Smooth muscle cell (in vitro differentiated cells): ENCODE results near the gene FGF14. TPM values are rescaled to one million over a fixed set of nuclear protein-coding genes. Genes with fewer than 3 reads are reported as not detected.

Source experiments
- DNase-seq: peaks from one replicate; lab custom pipeline; 2025; ENCODE audit not compliant: unreplicated experiment; lab: John Stamatoyannopoulos, UW
- H2AFZ ChIP-seq: fragments of 200-600 bp; sonication (generic); 2 replicates; pipeline ENCODE4 v1.6.0; 2016; ENCODE audit warnings: antibody characterized with exemption, low read depth, mild to moderate bottlenecking
- H3F3A ChIP-seq: fragments of 200-600 bp; sonication (generic); 2 replicates; pipeline ENCODE4 v1.6.0; 2017; ENCODE audit warnings: antibody characterized with exemption, low read depth
- H3K27ac ChIP-seq: fragments of 200-600 bp; sonication (generic); 2 replicates; pipeline ENCODE4 v1.5.1; 2016; ENCODE audit warnings: low read depth, mild to moderate bottlenecking
- H3K27me3 ChIP-seq: fragments of 200-600 bp; sonication (generic); 2 replicates; pipeline ENCODE4 v1.6.1; 2016; ENCODE audit warnings: low read depth, mild to moderate bottlenecking
- H3K36me3 ChIP-seq: fragments of 200-600 bp; sonication (generic); 2 replicates; pipeline ENCODE4 v1.5.1; 2016; ENCODE audit warnings: low read depth
- H3K4me1 ChIP-seq: fragments of 200-600 bp; sonication (generic); 2 replicates; pipeline ENCODE4 v1.5.1; 2016; ENCODE audit warnings: low read depth
- H3K4me2 ChIP-seq: fragments of 200-600 bp; sonication (generic); 2 replicates; pipeline ENCODE4 v1.6.0; 2016; ENCODE audit warnings: mild to moderate bottlenecking
- H3K4me3 ChIP-seq: fragments of 200-600 bp; sonication (generic); 2 replicates; pipeline ENCODE4 v1.5.1; 2016; ENCODE audit warnings: mild to moderate bottlenecking
- H3K79me2 ChIP-seq: fragments of 200-600 bp; sonication (generic); 2 replicates; pipeline ENCODE4 v1.6.0; 2016; ENCODE audit warnings: low read depth, mild to moderate bottlenecking
- H3K9ac ChIP-seq: fragments of 200-600 bp; sonication (generic); 2 replicates; pipeline ENCODE4 v1.6.0; 2016; ENCODE audit warnings: low read depth
- H3K9me3 ChIP-seq: fragments of 200-600 bp; sonication (generic); replicated peaks from 2 replicates; pipeline ENCODE4 v1.5.1; 2016; ENCODE audit warnings: low read depth
- H4K20me1 ChIP-seq: fragments of 200-600 bp; sonication (generic); 2 replicates; pipeline ENCODE4 v1.6.0; 2016; ENCODE audit warnings: low read depth
- CTCF ChIP-seq: fragments of 200-600 bp; sonication (generic); IDR thresholded peaks from 2 replicates; pipeline ENCODE4 v1.5.1; 2017; ENCODE audit warnings: borderline replicate concordance, mild to moderate bottlenecking, antibody characterized with exemption; ENCODE audit not compliant: insufficient read depth, poor library complexity, severe bottlenecking
- WGBS: methylation state at CpG from one replicate; pipeline ENCODE4 v1.1.7; 2016; ENCODE audit warnings: low lambda C conversion rate; 5-methylcytosine and 5-hydroxymethylcytosine counted together
- polyA plus RNA-seq: library from polyadenylated mRNA; unstranded; fragments of >200 nt; fragmentation: Nextera tagmentation; extraction: Ambion mirVana; gene quantifications from 2 replicates; pipeline ENCODE4 v1.2.1, GENCODE V29; 2016
- total RNA-seq: library from RNA; depleted of rRNA; stranded (reverse); fragments of >200 nt; gene quantifications from 2 replicates; pipeline ENCODE4 v1.2.3, GENCODE V29; 2014

FGF14 gene
- total and polyA plus RNA-seq, 2 experiments from 2014 or later = 0.23 TPM; not detected in 1

GRCh38 chr13:102220681-102221228 lies 181.1 kb downstream of the FGF14 start:
- Histone ChIP-seq H3K4me1 (no peaks in the 10 kb centered on the region), H3F3A (no peaks in the 10 kb centered on the region), H3K9me3 (no peaks in the 10 kb centered on the region), H2AFZ (no peak overlapping the region), H3K9ac (no peak overlapping the region), H3K79me2 (no peaks in the 10 kb centered on the region), H3K4me3 (no peak overlapping the region), H3K27me3 (no peaks in the 10 kb centered on the region), H3K27ac (no peak overlapping the region), H3K4me2 (no peak overlapping the region), H3K36me3 (no peaks in the 10 kb centered on the region), H4K20me1 (no peaks in the 10 kb centered on the region)
- no peak for DNase-seq
- 52% methylated on average over 5 of the region's 5 CpGs for WGBS
- no peak for TF ChIP-seq CTCF

GRCh38 chr13:102214956-102215355 lies 186.9 kb downstream of the FGF14 start:
- Histone ChIP-seq H3K79me2 (no peaks in the 10 kb centered on the region), H2AFZ (no peak overlapping the region), H3K9me3 (no peaks in the 10 kb centered on the region), H4K20me1 (no peaks in the 10 kb centered on the region), H3K4me3 (no peak overlapping the region), H3K4me1 (peaks cover 11% of the 10 kb centered on the region), H3K4me2 (no peak overlapping the region), H3K27ac (no peak overlapping the region), H3K27me3 (no peaks in the 10 kb centered on the region), H3K9ac (no peak overlapping the region), H3K36me3 (no peaks in the 10 kb centered on the region), H3F3A (no peaks in the 10 kb centered on the region)
- no peak for TF ChIP-seq CTCF
- DNase-seq = no peak

- Histone ChIP-seq H3F3A (no peaks in the 10 kb centered on the region), H3K9ac (no peak overlapping the region), H4K20me1 (no peaks in the 10 kb centered on the region), H3K36me3 (no peaks in the 10 kb centered on the region), H3K9me3 (no peaks in the 10 kb centered on the region), H3K4me3 (no peak overlapping the region), H2AFZ (no peak overlapping the region), H3K4me2 (no peak overlapping the region), H3K4me1 (peaks cover 11% of the 10 kb centered on the region), H3K27ac (no peak overlapping the region), H3K27me3 (no peaks in the 10 kb centered on the region), H3K79me2 (no peaks in the 10 kb centered on the region)
- 67% methylated on average over 3 of the region's 3 CpGs for WGBS
- TF ChIP-seq CTCF = no peak
- DNase-seq = no peak
Measured at GRCh38 chr13:102212729-102213128, 189.1 kb downstream of the FGF14 start.

GRCh38 chr13:102208347-102208746 lies 193.5 kb downstream of the FGF14 start:
- Histone ChIP-seq H3K4me2 (no peak overlapping the region), H3K27me3 (no peaks in the 10 kb centered on the region), H3K27ac (no peak overlapping the region), H3K36me3 (no peaks in the 10 kb centered on the region), H2AFZ (no peak overlapping the region), H3K4me3 (no peak overlapping the region), H3K4me1 (peaks cover 11% of the 10 kb centered on the region), H4K20me1 (no peaks in the 10 kb centered on the region), H3K79me2 (no peaks in the 10 kb centered on the region), H3K9me3 (no peaks in the 10 kb centered on the region), H3F3A (no peaks in the 10 kb centered on the region), H3K9ac (no peak overlapping the region)
- no peak for TF ChIP-seq CTCF
- no peak for DNase-seq
